BE2C (cell line): ENCODE data around the gene FDPS.

ENCODE experiments used
- DNase-seq: peaks from one replicate; pipeline ENCODE4 v3.0.0-alpha.2; 2020
- H3K27me3 ChIP-seq: fragments of 250-450 bp; sonication (Bioruptor Pico); 2 replicates; pipeline ENCODE4 v1.5.1; 2020; ENCODE audit warnings: mild to moderate bottlenecking
- H3K36me3 ChIP-seq: fragments of 250-450 bp; sonication (Bioruptor Pico); 2 replicates; pipeline ENCODE4 v1.5.1; 2020; ENCODE audit warnings: mild to moderate bottlenecking
- H3K4me1 ChIP-seq: fragments of 250-450 bp; sonication (Bioruptor Pico); 2 replicates; pipeline ENCODE4 v1.5.1; 2020
- H3K4me3 ChIP-seq: 2 replicates; pipeline ENCODE4 v1.5.1; 2011; ENCODE audit warnings: low read depth, low read length
- H3K9me3 ChIP-seq: fragments of 250-450 bp; sonication (Bioruptor Pico); 2 replicates; pipeline ENCODE4 v1.5.1; 2020
- CTCF ChIP-seq: IDR thresholded peaks from 2 replicates; pipeline ENCODE4 v1.5.1; 2012; ENCODE audit warnings: mild to moderate bottlenecking, low read depth, low read length

The FDPS gene

GRCh38 chr1:155352631-155353030, 44.0 kb downstream of the FDPS start:
- Histone ChIP-seq H3K4me1 (no peaks in the 10 kb centered on the region), H3K9me3 (no peaks in the 10 kb centered on the region; the same call in 1 of the 2 replicates)

GRCh38 chr1:155360051-155360450, 51.4 kb downstream of the FDPS start:
- Histone ChIP-seq H3K4me1 (no peaks in the 10 kb centered on the region), H3K27me3 (no peaks in the 10 kb centered on the region), H3K9me3 (no peaks in the 10 kb centered on the region), H3K36me3 (peaks cover 45% of the 10 kb centered on the region), H3K4me3 (no peak overlapping the region)
- DNase-seq = no peak
- no peak for TF ChIP-seq CTCF

More at GRCh38 chr1:155352631-155353030, 44.0 kb downstream of the FDPS start:
- TF ChIP-seq CTCF = no peak
- H3K27me3 ChIP-seq = no peaks in the 10 kb centered on the region
- H3K36me3 ChIP-seq = peaks cover 78% of the 10 kb centered on the region
- H3K4me3 ChIP-seq = no peak overlapping the region
- no peak for DNase-seq
